CD14-positive monocyte (primary cell): ENCODE measurements around the gene MT3. TPM values are rescaled to one million over a fixed set of nuclear protein-coding genes. Genes with fewer than 3 reads are reported as not detected.

ENCODE experiments used
- DNase-seq, 3 donors: peaks; one replicate each; pipeline ENCODE4 v3.0.0-alpha.2; 2011 to 2022
- H2AFZ ChIP-seq: 2 replicates; pipeline ENCODE4 v1.6.0; 2012; ENCODE audit warnings: mild to moderate bottlenecking, low read depth, low read length, inconsistent platforms; ENCODE audit not compliant: insufficient read depth, poor library complexity, severe bottlenecking
- H3K27ac ChIP-seq, 2 donors: 1 replicate in 1 of 2; 2 replicates in 1 of 2; pipeline ENCODE4 v1.5.1; 2012 to 2013; ENCODE audit warnings: low read length in 2 of 2, control low read depth in 1 of 2, inconsistent platforms in 1 of 2, low read depth in 1 of 2, mild to moderate bottlenecking in 1 of 2
- H3K27me3 ChIP-seq, 2 donors: one replicate each; pipeline versions ENCODE4 v1.6.0 to v1.6.1; 2011 to 2013; ENCODE audit warnings: low read length in 2 of 2; ENCODE audit not compliant: control insufficient read depth in 2 of 2, insufficient read depth in 2 of 2
- H3K36me3 ChIP-seq, 2 donors: replicated peaks in 1 of 2; 1 replicate in 1 of 2; 2 replicates in 1 of 2; pipeline versions ENCODE4 v1.5.1 to v1.6.1; 2012 to 2013; ENCODE audit warnings: low read length in 2 of 2, control low read depth in 1 of 2, inconsistent platforms in 1 of 2, mild to moderate bottlenecking in 1 of 2; ENCODE audit not compliant: insufficient read depth in 2 of 2, control insufficient read depth in 1 of 2
- H3K4me1 ChIP-seq, 2 donors: 1 replicate in 1 of 2; 2 replicates in 1 of 2; pipeline versions ENCODE4 v1.5.1 to v1.6.1; 2012 to 2013; ENCODE audit warnings: low read length in 2 of 2, control low read depth in 1 of 2, inconsistent platforms in 1 of 2, mild to moderate bottlenecking in 1 of 2, moderate library complexity in 1 of 2; ENCODE audit not compliant: insufficient read depth in 2 of 2, control insufficient read depth in 1 of 2
- H3K4me2 ChIP-seq: replicated peaks from 2 replicates; pipeline ENCODE3; 2012; ENCODE audit warnings: low read length, moderate library complexity, mild to moderate bottlenecking; ENCODE audit not compliant: poor library complexity, severe bottlenecking; ENCODE audit errors: extremely low read depth
- H3K4me3 ChIP-seq, 3 experiments: fragments of 200-600 bp in 1 of 3; sonication (generic) in 1 of 3; replicated peaks in 1 of 3; 1 replicate in 2 of 3; 2 replicates in 1 of 3; pipeline ENCODE4 v1.5.1; 2011 to 2013; ENCODE audit warnings: low read length in 3 of 3, mild to moderate bottlenecking in 3 of 3, control low read depth in 2 of 3, low read depth in 2 of 3, inconsistent platforms in 1 of 3, moderate library complexity in 1 of 3
- H3K79me2 ChIP-seq: 2 replicates; pipeline ENCODE4 v1.6.0; 2012; ENCODE audit warnings: mild to moderate bottlenecking, control low read depth, inconsistent platforms, low read length, moderate library complexity; ENCODE audit not compliant: insufficient read depth
- H3K9ac ChIP-seq: 2 replicates; pipeline ENCODE4 v1.6.0; 2017; ENCODE audit warnings: low read length, mild to moderate bottlenecking; ENCODE audit not compliant: insufficient read depth, poor library complexity, severe bottlenecking
- H3K9me3 ChIP-seq, 2 donors: replicated peaks in 1 of 2; 1 replicate in 1 of 2; 2 replicates in 1 of 2; pipeline versions ENCODE4 v1.5.1 to v1.6.1; 2012 to 2013; ENCODE audit warnings: low read length in 2 of 2, control low read depth in 1 of 2; ENCODE audit not compliant: control insufficient read depth in 1 of 2, insufficient read depth in 1 of 2
- H4K20me1 ChIP-seq: 2 replicates; pipeline ENCODE4 v1.6.0; 2012; ENCODE audit warnings: mild to moderate bottlenecking, low read length, control low read depth, moderate library complexity; ENCODE audit not compliant: insufficient read depth
- H3K27ac Mint-ChIP-seq, 7 donors: one replicate each; pipeline ENCODE4 v1.8.0; 2020; ENCODE audit warnings: mild to moderate bottlenecking in 7 of 7, mixed read lengths in 7 of 7, moderate library complexity in 6 of 7, inconsistent platforms in 2 of 7
- H3K27me3 Mint-ChIP-seq, 3 donors: one replicate each; pipeline ENCODE4 v1.8.0; 2021 to 2022; ENCODE audit warnings: low read depth in 3 of 3, mild to moderate bottlenecking in 3 of 3, mixed read lengths in 3 of 3, moderate library complexity in 3 of 3, inconsistent platforms in 1 of 3
- H3K36me3 Mint-ChIP-seq, 2 donors: one replicate each; pipeline ENCODE4 v1.8.0; 2020; ENCODE audit warnings: mixed read lengths in 2 of 2, inconsistent platforms in 1 of 2, mild to moderate bottlenecking in 1 of 2
- H3K4me1 Mint-ChIP-seq: one replicate; pipeline ENCODE4 v1.8.0; 2020; ENCODE audit warnings: mild to moderate bottlenecking, mixed read lengths
- H3K4me3 Mint-ChIP-seq, 2 donors: one replicate each; pipeline ENCODE4 v1.8.0; 2020; ENCODE audit warnings: mild to moderate bottlenecking in 2 of 2, mixed read lengths in 2 of 2, moderate library complexity in 1 of 2
- H3K9me3 Mint-ChIP-seq, 7 donors: one replicate each; pipeline ENCODE4 v1.8.0; 2020 to 2022; ENCODE audit warnings: mixed read lengths in 7 of 7, mild to moderate bottlenecking in 6 of 7, moderate library complexity in 6 of 7, inconsistent platforms in 2 of 7
- WGBS: methylation state at CpG from one replicate; pipeline ENCODE4 v1.1.5; 2013; ENCODE audit warnings: missing lambda C conversion rate; ENCODE audit not compliant: insufficient coverage; 5-methylcytosine and 5-hydroxymethylcytosine counted together
- intact Hi-C, 2 donors: fragments of 100-400 bp; cut with micrococcal nuclease; formaldehyde crosslinking; loops; one replicate each; pipeline versions ENCODE4 v1.15.0 to v1.15.1; 2023
- polyA plus RNA-seq, 3 donors: library from polyadenylated mRNA; depleted of rRNA in 1 of 3; unstranded in 2 of 3; stranded (reverse) in 1 of 3; fragments of 300-500 nt in 2 of 3; fragments of >200 nt in 1 of 3; fragmentation: Illumina TruSeq in 2 of 3; gene quantifications; 1 replicate in 2 of 3; 2 replicates in 1 of 3; pipeline ENCODE4 v1.2.3, GENCODE V29; 2012 to 2021
- TF ChIP-seq, protein P1 (sequence below): fragments of 200-600 bp; IDR thresholded peaks from one replicate; pipeline ENCODE4 v1.8.0; 2022; ENCODE audit warnings: antibody characterized with exemption, mild to moderate bottlenecking

The MT3 gene
- polyA plus RNA-seq, 3 donors, result not detected

DNA sequence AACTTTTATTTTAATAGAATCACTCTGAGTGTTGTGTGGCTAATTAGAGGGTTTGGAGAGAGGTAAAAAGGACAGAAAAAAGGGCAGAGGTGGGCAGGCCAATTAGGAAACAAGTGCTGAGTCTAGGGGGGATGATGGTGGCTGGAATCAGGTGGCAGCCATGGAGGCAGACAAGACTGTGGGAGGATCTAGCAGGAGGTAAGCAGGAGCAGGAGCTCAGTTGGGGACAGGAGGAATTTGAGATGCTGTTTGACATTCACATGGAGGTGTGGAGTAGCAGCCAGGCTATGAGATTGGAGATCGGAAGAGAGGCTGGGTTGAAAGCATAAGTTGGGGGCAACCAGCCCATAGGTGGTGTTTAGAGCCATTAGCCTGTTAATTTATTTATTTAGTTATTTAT is 28.2 kb upstream of the MT3 start:
- no peak overlapping the region for H3K27ac ChIP-seq
- no peaks in the 10 kb centered on the region for H3K4me1 Mint-ChIP-seq
- no peak for DNase-seq
- no peaks in the 10 kb centered on the region for H3K36me3 Mint-ChIP-seq
- no peaks in the 10 kb centered on the region for H3K9me3 ChIP-seq
- no peaks in the 10 kb centered on the region for H3K79me2 ChIP-seq
- intact Hi-C loops, result no loop called here
- no peaks in the 10 kb centered on the region for H3K36me3 ChIP-seq
- no peak overlapping the region for H3K4me3 Mint-ChIP-seq
- H3K4me2 ChIP-seq, result no peak overlapping the region
- H2AFZ ChIP-seq, result no peak overlapping the region
- no peaks in the 10 kb centered on the region for H3K4me1 ChIP-seq
- H3K27ac Mint-ChIP-seq, result no peak overlapping the region
- no peaks in the 10 kb centered on the region for H3K27me3 ChIP-seq
- H3K27me3 Mint-ChIP-seq, result peaks cover 4 to 23% (median 8%) of the 10 kb centered on the region in 3 donors
- WGBS, result no CpG with 5 or more reads among the region's 1 CpG
- H3K4me3 ChIP-seq, result no peak overlapping the region
- TF ChIP-seq, protein P1, sequence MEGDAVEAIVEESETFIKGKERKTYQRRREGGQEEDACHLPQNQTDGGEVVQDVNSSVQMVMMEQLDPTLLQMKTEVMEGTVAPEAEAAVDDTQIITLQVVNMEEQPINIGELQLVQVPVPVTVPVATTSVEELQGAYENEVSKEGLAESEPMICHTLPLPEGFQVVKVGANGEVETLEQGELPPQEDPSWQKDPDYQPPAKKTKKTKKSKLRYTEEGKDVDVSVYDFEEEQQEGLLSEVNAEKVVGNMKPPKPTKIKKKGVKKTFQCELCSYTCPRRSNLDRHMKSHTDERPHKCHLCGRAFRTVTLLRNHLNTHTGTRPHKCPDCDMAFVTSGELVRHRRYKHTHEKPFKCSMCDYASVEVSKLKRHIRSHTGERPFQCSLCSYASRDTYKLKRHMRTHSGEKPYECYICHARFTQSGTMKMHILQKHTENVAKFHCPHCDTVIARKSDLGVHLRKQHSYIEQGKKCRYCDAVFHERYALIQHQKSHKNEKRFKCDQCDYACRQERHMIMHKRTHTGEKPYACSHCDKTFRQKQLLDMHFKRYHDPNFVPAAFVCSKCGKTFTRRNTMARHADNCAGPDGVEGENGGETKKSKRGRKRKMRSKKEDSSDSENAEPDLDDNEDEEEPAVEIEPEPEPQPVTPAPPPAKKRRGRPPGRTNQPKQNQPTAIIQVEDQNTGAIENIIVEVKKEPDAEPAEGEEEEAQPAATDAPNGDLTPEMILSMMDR, result no peak
- H4K20me1 ChIP-seq, result no peaks in the 10 kb centered on the region
- H3K9ac ChIP-seq, result no peak overlapping the region
- H3K9me3 Mint-ChIP-seq, result peaks cover 0 to 2% (median 0%) of the 10 kb centered on the region in 7 donors

DNA sequence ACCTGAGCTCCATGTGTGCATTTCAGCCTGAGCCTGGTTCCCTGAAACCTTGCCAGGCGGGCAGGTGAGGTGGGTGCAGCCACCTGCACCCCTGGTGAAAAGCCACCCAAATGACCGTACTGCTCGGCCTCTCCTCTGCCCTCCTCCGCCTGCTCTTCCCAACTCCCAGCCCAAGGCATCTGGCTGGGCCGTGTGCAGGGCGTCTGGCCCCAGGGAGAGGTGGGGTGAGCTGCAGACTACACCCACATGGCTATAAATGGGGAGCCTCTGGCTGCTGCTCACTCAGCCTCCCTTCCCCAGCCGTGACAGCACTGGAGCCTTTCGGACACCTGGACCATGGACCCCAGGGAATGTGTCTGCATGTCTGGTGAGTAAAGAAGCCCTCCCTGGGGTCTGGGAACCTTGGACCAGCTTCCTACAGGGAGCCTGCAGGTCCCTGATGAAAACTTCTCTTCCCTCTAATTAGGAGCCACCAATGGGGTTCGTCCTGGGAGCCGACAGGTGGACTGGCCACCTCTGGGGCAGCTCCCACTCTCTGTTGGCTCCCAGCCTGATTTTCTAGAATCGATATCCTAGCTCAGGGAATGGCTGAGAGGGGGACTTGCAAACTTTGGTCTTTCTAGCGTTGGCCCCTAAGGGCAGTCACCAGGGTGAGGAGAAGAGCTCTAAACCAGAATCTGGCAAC is 24.4 kb upstream of the MT3 start, which contains the start of gene MT4:
Gene MT4 (plus strand): TSS at position 281 of the 685 bp plus-strand sequence. CDS start 56 bp downstream, at position 337.
- no peak within 1 kb of the TSS for H3K27ac ChIP-seq
- no peak within 1 kb of the TSS for H2AFZ ChIP-seq
- no peaks in the 10 kb centered on the region for H3K9me3 Mint-ChIP-seq
- WGBS, result 88% methylated on average over 4 of the region's 12 CpGs
- H3K36me3 Mint-ChIP-seq, result no peaks in the 10 kb centered on the region
- H4K20me1 ChIP-seq, result no peaks in the 10 kb centered on the region
- no peaks in the 10 kb centered on the region for H3K79me2 ChIP-seq
- no peaks in the 10 kb centered on the region for H3K36me3 ChIP-seq
- intact Hi-C loops, result no loop called here
- TF ChIP-seq, protein P1, result no peak
- H3K9me3 ChIP-seq, result no peaks in the 10 kb centered on the region
- no peaks in the 10 kb centered on the region for H3K27me3 ChIP-seq
- H3K27me3 Mint-ChIP-seq, result peaks cover 7 to 20% (median 10%) of the 10 kb centered on the region in 3 donors
- no peak within 1 kb of the TSS for H3K4me2 ChIP-seq
- peaks cover 3% of the 10 kb centered on the region for H3K4me1 Mint-ChIP-seq
- H3K4me3 Mint-ChIP-seq, result no peak within 1 kb of the TSS
- H3K9ac ChIP-seq, result no peak within 1 kb of the TSS
- H3K27ac Mint-ChIP-seq, result no peak within 1 kb of the TSS
- DNase-seq, result no peak
- no peaks in the 10 kb centered on the region for H3K4me1 ChIP-seq
- H3K4me3 ChIP-seq, result no peak within 1 kb of the TSS
